WTC11 (cell line): ENCODE measurements around the gene ADRA2C. TPM values are rescaled to one million over a fixed set of nuclear protein-coding genes. Genes with fewer than 3 reads are reported as not detected.
"Not testable (repeated sequence)": the region's sequence is repeated elsewhere in the genome, so short reads cannot be mapped to it uniquely, and the experiment has no call there.

ENCODE experiments used
- ATAC-seq: fragments of 200-7000 bp; cut with Tn5 transposase; 2 replicates; pipeline ENCODE4 v1.10.0; 2021; ENCODE audit warnings: mild to moderate bottlenecking, moderate library complexity
- CTCF ChIA-PET: fragments of 300-600 bp; sonication (Branson Sonifier 250); formaldehyde crosslinking; loops from one replicate; lab custom pipeline; 2021; ENCODE audit warnings: antibody characterized with exemption; lab: Charles Lee
- POLR2A ChIA-PET: fragments of 350-600 bp; sonication (Branson Sonifier 250); formaldehyde crosslinking; loops from one replicate; lab custom pipeline; 2021; ENCODE audit warnings: antibody characterized with exemption; lab: Charles Lee
- DNase-seq: peaks from one replicate; pipeline ENCODE4 v3.0.0; 2021; ENCODE audit warnings: low spot score
- H3K27ac Mint-ChIP-seq: 2 replicates; pipeline ENCODE4 v1.8.0; 2021; ENCODE audit warnings: mixed read lengths
- H3K27me3 Mint-ChIP-seq: 2 replicates; pipeline ENCODE4 v1.8.0; 2021; ENCODE audit warnings: low read depth, mild to moderate bottlenecking, moderate library complexity, mixed read lengths
- H3K36me3 Mint-ChIP-seq: 2 replicates; pipeline ENCODE4 v1.8.0; 2021; ENCODE audit warnings: mixed read lengths
- H3K4me1 Mint-ChIP-seq: 2 replicates; pipeline ENCODE4 v1.8.0; 2022; ENCODE audit warnings: mixed read lengths
- H3K4me3 Mint-ChIP-seq: 2 replicates; pipeline ENCODE4 v1.8.0; 2021; ENCODE audit warnings: mild to moderate bottlenecking, moderate library complexity, mixed read lengths
- H3K9me3 Mint-ChIP-seq: 2 replicates; pipeline ENCODE4 v1.8.0; 2021; ENCODE audit warnings: mixed read lengths
- ATF3 ChIP-seq: sonication (generic); formaldehyde crosslinking; conservative IDR thresholded peaks from 2 replicates; pipeline ENCODE4 v1.8.1; 2022; ENCODE audit warnings: mild to moderate bottlenecking, missing genetic modification reagents
- E2F1 ChIP-seq: sonication (generic); formaldehyde crosslinking; IDR thresholded peaks from 2 replicates; pipeline ENCODE4 v1.8.0; 2022; ENCODE audit warnings: mild to moderate bottlenecking, missing genetic modification reagents
- ELF4 ChIP-seq: sonication (generic); formaldehyde crosslinking; IDR thresholded peaks from 2 replicates; pipeline ENCODE4 v1.8.1; 2022; ENCODE audit warnings: low read depth, mild to moderate bottlenecking, moderate library complexity, missing genetic modification reagents
- FOXP4 ChIP-seq: sonication (generic); formaldehyde crosslinking; IDR thresholded peaks from 2 replicates; pipeline ENCODE4 v1.8.0; 2022; ENCODE audit warnings: mild to moderate bottlenecking, missing genetic modification reagents
- GRHL2 ChIP-seq: fragments of 250-450 bp; sonication (Bioruptor Pico); IDR thresholded peaks from 2 replicates; pipeline ENCODE4 v1.8.0; 2022; ENCODE audit warnings: mild to moderate bottlenecking, moderate library complexity; ENCODE audit not compliant: insufficient replicate concordance, severe bottlenecking
- GTF2I ChIP-seq: fragments of 250-450 bp; sonication (Bioruptor Pico); conservative IDR thresholded peaks from 2 replicates; pipeline ENCODE4 v1.4.0; 2021; ENCODE audit warnings: mild to moderate bottlenecking
- IRF2 ChIP-seq: sonication (generic); formaldehyde crosslinking; IDR thresholded peaks from 2 replicates; pipeline ENCODE4 v1.8.0; 2022; ENCODE audit warnings: low read depth, missing genetic modification reagents, borderline replicate concordance
- MYBL2 ChIP-seq: sonication (generic); formaldehyde crosslinking; IDR thresholded peaks from 2 replicates; pipeline ENCODE4 v1.8.1; 2023; ENCODE audit warnings: mild to moderate bottlenecking, moderate library complexity, missing genetic modification reagents
- NFE2L1 ChIP-seq: sonication (generic); formaldehyde crosslinking; IDR thresholded peaks from 2 replicates; pipeline ENCODE4 v1.8.1; 2023; ENCODE audit warnings: missing genetic modification reagents
- NR1H2 ChIP-seq: sonication (generic); formaldehyde crosslinking; IDR thresholded peaks from 2 replicates; pipeline ENCODE4 v1.9.0; 2021; ENCODE audit warnings: mild to moderate bottlenecking, moderate library complexity, missing genetic modification reagents
- NR3C1 ChIP-seq: sonication (generic); formaldehyde crosslinking; conservative IDR thresholded peaks from 2 replicates; pipeline ENCODE4 v1.8.1; 2023; ENCODE audit warnings: low read depth, mild to moderate bottlenecking, missing genetic modification reagents
- OVOL2 ChIP-seq: fragments of 250-450 bp; sonication (Bioruptor Pico); IDR thresholded peaks from 2 replicates; pipeline ENCODE4 v1.9.0; 2021; ENCODE audit warnings: mild to moderate bottlenecking, borderline replicate concordance
- STAT6 ChIP-seq: sonication (generic); formaldehyde crosslinking; conservative IDR thresholded peaks from 2 replicates; pipeline ENCODE4 v1.8.1; 2023; ENCODE audit warnings: mild to moderate bottlenecking, low read depth, missing genetic modification reagents, moderate library complexity
- TEAD1 ChIP-seq: sonication (generic); formaldehyde crosslinking; IDR thresholded peaks from 2 replicates; pipeline ENCODE4 v1.8.0; 2022; ENCODE audit warnings: mild to moderate bottlenecking, missing genetic modification reagents
- USF2 ChIP-seq: sonication (generic); formaldehyde crosslinking; IDR thresholded peaks from 2 replicates; pipeline ENCODE4 v1.8.1; 2023; ENCODE audit warnings: mild to moderate bottlenecking, missing genetic modification reagents, moderate library complexity
- ZBTB21 ChIP-seq: sonication (generic); formaldehyde crosslinking; IDR thresholded peaks from 2 replicates; pipeline ENCODE4 v1.8.1; 2023; ENCODE audit warnings: mild to moderate bottlenecking, missing genetic modification reagents, borderline replicate concordance
- ZBTB43 ChIP-seq: sonication (generic); formaldehyde crosslinking; IDR thresholded peaks from 2 replicates; pipeline ENCODE4 v1.8.1; 2023; ENCODE audit warnings: mild to moderate bottlenecking, missing genetic modification reagents
- ZNF121 ChIP-seq: sonication (generic); formaldehyde crosslinking; IDR thresholded peaks from 2 replicates; pipeline ENCODE4 v1.8.0; 2023; ENCODE audit warnings: missing genetic modification reagents
- ZNF138 ChIP-seq: sonication (generic); formaldehyde crosslinking; conservative IDR thresholded peaks from 2 replicates; pipeline ENCODE4 v1.8.1; 2022; ENCODE audit warnings: mild to moderate bottlenecking, moderate library complexity, missing genetic modification reagents
- total RNA-seq: library from RNA; stranded (reverse); gene quantifications from 3 replicates; pipeline ENCODE4 v1.2.3, GENCODE V29; 2021

Gene ADRA2C
- total RNA-seq, 1 experiment from 2014 or later, result 21.8 TPM

- TF ChIP-seq STAT6 (no peak), NR3C1 (no peak), ZNF121 (CRISPR knock-in tag) (no peak), GTF2I (CRISPR knock-in tag) (no peak), ZBTB43 (CRISPR knock-in tag) (no peak), ATF3 (CRISPR knock-in tag) (no peak), ELF4 (CRISPR knock-in tag) (no peak)
These were observed 47.2 kb downstream of the ADRA2C start (continued) for GRCh38 chr4:3813151-3814052.

- Mint-ChIP-seq H3K9me3 (peaks cover 11% of the 10 kb centered on the region), H3K4me1 (no peaks in the 10 kb centered on the region), H3K36me3 (no peaks in the 10 kb centered on the region), H3K27ac (no peak overlapping the region)
- ATAC-seq (no peak), DNase-seq (no peak)
- CTCF ChIA-PET, result no interaction called here
- TF ChIP-seq NR1H2 (CRISPR knock-in tag) (no peak), IRF2 (no peak), USF2 (no peak), ZBTB21 (CRISPR knock-in tag) (no peak), GRHL2 (no peak), TEAD1 (CRISPR knock-in tag) (no peak), NFE2L1 (CRISPR knock-in tag) (no peak), OVOL2 (CRISPR knock-in tag) (no peak), E2F1 (CRISPR knock-in tag) (no peak), FOXP4 (CRISPR knock-in tag) (no peak), ZNF138 (CRISPR knock-in tag) (no peak), MYBL2 (CRISPR knock-in tag) (no peak)
- TF ChIP-seq, all 79 proteins: peak for 0
- H3K4me3 Mint-ChIP-seq, result no peak overlapping the region
- POLR2A ChIA-PET, result no interaction called here
- H3K27me3 Mint-ChIP-seq, result peaks cover 7% of the 10 kb centered on the region
These were observed 47.9 kb downstream of the ADRA2C start for GRCh38 chr4:3814053-3814570.

GRCh38 chr4:3814838-3815237, 48.7 kb downstream of the ADRA2C start:
- POLR2A ChIA-PET, CTCF ChIA-PET, ATAC-seq: not testable (repeated sequence)

More at GRCh38 chr4:3814838-3815237, 48.7 kb downstream of the ADRA2C start:
- not testable (repeated sequence) for H3K27ac Mint-ChIP-seq, H3K36me3 Mint-ChIP-seq, H3K4me1 Mint-ChIP-seq, H3K4me3 Mint-ChIP-seq, DNase-seq, H3K27me3 Mint-ChIP-seq
- H3K9me3 Mint-ChIP-seq, result peaks cover 11% of the 10 kb centered on the region
